WI38 (cell line): ENCODE data around the gene RHEB.

Source experiments
- H3K4me3 ChIP-seq: 2 replicates; pipeline ENCODE4 v1.5.1; 2011; ENCODE audit warnings: low read depth, mild to moderate bottlenecking, control low read depth, low read length
- TF ChIP-seq, protein P1 (sequence below): IDR thresholded peaks from 2 replicates; pipeline ENCODE4 v1.5.1; 2012; ENCODE audit warnings: low read depth, mild to moderate bottlenecking, control low read depth, low read length

Gene RHEB

DNA sequence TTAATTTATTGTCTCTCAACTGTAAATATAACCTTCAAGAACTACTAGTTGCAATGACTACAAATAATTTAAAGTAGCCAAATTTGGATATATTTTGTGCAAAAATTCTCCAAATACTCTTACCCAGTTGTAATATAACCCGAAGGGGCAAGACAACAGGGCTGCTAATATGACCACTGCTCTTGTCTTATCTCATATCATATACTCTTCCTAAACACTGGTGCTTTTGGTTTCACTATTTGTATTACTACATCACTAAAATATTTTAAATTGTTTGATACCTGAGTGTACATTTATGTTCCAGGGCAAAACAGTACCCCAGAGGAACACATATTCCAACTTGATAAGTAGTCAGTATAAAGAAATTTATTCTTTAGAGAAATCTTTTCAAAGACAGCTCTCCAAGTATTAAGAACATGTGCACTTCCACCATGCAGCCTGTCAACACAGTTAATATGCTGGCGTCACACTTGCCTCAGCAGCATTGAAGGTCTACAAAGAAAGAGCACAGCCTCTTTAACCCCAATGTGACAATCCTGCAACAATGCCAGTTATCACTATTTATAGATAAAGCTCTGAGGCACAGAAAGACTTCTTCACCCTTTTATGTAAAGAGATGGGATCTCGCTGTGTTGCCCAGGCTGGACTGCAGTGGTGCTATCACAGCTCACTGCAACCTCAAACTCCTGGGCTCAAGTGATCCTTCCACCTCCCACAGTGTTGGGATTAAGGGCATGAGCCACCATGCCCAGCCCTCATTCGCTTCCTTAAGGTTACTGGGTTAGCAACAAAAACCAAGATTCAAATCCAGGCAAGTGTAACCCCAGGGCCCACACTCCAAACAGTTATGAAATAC lies 37.8 kb downstream of the RHEB start:
- TF ChIP-seq, protein P1, sequence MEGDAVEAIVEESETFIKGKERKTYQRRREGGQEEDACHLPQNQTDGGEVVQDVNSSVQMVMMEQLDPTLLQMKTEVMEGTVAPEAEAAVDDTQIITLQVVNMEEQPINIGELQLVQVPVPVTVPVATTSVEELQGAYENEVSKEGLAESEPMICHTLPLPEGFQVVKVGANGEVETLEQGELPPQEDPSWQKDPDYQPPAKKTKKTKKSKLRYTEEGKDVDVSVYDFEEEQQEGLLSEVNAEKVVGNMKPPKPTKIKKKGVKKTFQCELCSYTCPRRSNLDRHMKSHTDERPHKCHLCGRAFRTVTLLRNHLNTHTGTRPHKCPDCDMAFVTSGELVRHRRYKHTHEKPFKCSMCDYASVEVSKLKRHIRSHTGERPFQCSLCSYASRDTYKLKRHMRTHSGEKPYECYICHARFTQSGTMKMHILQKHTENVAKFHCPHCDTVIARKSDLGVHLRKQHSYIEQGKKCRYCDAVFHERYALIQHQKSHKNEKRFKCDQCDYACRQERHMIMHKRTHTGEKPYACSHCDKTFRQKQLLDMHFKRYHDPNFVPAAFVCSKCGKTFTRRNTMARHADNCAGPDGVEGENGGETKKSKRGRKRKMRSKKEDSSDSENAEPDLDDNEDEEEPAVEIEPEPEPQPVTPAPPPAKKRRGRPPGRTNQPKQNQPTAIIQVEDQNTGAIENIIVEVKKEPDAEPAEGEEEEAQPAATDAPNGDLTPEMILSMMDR, result no peak
- no peak overlapping the region for H3K4me3 ChIP-seq

DNA sequence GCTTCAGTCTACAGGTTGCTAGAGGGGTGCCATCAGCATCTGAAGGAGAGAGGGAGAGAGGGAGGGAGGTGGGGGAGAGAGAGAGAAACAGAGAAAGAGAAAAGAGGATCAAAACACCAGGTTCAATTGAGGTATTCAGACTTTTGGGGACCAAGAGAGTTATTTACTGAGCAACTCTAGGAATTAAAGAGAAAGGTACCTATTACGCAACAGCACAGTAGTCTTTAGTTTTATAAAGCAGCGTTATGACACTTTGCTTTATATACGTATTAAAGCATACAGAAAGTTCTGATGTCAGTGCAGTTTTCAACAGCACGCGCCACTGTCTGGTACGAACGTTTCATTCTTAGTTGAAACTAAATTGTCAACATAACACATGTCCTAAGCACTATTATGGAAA lies 41.8 kb downstream of the RHEB start:
- no peak overlapping the region for H3K4me3 ChIP-seq
- TF ChIP-seq, protein P1, result no peak

DNA sequence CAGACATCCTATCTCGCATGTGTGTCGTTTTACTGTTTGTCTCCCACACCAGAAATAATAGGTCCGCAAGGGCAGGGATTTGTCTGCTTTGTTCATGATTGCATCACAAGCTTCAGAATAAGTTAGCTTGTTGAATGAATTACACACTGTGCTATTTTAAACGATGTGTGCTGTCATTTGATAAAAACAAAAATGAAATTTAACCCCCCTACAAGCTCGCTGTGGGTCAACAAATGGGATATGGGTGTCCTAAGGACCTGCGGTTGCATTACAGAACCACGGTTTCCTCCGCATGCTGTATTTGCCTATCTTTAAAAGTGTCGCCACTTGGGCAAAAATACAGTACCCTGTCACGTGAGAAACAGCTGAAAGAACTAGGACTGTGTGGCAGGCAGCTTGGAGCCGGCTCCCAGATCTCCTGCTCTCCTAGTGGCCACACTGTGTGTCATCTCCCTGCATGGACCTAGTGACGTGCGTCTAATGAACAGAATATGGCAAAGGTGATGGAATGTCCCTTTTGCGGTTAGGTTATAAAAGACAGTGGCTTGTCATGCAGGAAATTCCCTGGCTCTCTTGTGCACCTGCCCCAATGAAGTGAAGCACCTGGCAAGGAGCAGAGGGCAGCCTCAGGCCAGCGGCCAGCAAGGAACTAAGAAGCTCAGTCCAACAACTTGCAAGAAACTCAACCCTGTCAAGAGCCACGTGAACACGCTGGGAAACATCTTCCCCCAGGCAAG lies 46.9 kb downstream of the RHEB start:
- TF ChIP-seq, protein P1, result no peak
- H3K4me3 ChIP-seq, result no peak overlapping the region

DNA sequence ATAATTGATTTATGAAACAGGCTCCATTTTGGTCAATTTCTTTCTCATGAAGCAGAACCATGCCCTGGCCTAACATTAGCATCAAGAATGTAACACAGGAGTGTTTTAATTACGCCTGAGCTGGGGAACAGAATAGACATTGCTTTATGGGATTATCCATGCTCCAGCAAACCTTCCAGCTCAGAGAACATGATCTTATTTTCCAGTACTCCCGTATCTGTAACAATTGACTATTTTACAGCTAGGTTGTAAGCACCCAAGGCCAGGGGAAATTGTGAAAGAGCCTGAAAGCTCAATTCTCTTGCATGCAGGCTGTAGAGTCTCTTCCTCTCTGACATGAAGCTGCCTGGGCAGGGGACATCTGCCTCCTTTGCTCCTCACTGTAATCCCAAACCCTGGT lies 49.0 kb downstream of the RHEB start:
- TF ChIP-seq, protein P1, result no peak
- no peak overlapping the region for H3K4me3 ChIP-seq

DNA sequence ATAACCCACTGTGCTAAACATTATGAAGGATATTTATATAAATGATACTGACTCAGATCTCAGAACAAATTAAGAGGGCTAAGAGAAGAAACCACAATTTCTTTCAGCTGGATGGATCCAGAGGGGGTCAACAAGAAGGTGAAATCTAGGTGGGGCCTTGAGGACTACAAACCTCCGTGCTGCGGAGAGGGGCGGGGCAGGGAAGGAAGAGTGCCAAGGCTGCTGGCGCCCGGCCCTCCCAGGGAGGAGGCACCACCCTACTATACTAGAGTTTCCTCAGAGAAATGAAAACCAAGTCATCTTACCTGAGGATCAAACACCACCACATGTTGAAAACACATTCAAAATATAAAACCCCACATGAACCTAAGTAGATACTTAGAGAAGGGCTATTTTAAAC lies 50.4 kb downstream of the RHEB start:
- TF ChIP-seq, protein P1, result no peak

DNA sequence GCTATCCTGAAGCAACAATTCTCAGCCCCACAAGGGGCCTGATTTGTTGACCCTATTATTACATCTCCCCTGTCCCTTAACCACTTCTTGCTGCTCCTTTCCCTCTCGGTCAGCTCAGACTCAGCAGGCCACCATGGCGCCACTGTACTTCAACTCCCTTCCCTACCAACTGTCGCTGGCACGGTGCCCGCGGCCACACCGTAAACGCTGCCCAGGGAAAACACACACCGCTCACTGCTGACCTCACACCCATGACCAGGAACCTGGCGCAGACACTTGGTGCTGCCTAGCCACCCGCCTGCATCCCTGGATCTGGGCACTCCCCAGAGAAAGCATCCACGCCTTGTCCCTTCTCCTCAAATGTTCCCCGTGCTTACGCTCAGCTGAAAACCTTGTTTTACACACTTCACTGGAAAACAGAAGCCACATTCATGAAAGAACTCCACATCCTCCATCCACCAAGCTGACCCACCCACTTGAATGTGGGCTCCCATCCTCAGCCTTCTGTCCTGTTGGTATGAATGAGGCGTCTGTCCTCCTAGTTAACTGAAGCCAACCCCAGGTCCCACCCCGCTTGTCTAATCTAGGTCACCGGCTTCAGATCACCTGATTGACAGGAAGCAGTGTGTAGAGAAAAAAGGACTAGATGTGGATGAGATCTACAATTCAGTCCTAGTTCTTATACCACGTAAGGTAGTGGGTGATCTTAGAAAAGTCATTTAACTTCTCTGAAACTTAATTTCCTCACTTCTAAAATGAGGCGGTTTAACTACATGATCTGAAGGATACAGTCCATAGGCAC lies 51.3 kb downstream of the RHEB start:
- H3K4me3 ChIP-seq, result no peak overlapping the region
- TF ChIP-seq, protein P1, result no peak

More for the DNA sequence above, 50.4 kb downstream of the RHEB start:
- H3K4me3 ChIP-seq, result no peak overlapping the region
